ENCODE results near the gene STIMATE.
A peak's percentile ranks its signal among the peaks of the same experiment; 100 is the strongest.

STIMATE gene

GRCh38 chr3:52859686-52860423, 37.5 kb downstream of the STIMATE start:
- Mint-ChIP-seq H3K9me3 (no peaks in the 10 kb centered on the region), H3K36me3 (peaks cover 5% of the 10 kb centered on the region), H3K4me3 (no peak overlapping the region), H3K4me1 (no peaks in the 10 kb centered on the region), H3K27me3 (no peaks in the 10 kb centered on the region), H3K27ac (no peak overlapping the region)

DNA sequence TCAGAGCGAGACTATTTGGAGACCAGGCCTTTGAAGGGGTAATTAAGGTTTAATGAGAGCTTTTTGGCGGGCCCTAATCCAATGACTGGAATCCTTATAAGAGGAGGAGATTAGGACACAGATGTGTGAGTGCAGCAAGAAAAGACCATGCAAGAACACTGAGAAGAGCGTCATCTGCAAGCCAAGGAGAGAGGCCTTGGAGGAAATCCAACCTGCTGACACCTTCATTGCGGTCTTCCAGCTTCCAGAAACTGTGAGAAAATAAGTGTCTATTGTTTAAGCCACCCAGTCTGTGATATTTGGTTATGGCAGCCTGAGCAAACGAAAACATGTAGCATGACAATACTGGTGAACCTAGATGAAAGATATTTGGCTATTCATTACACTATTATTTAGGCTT, 39.5 kb downstream of the STIMATE start:
- H3K4me1 Mint-ChIP-seq, result no peaks in the 10 kb centered on the region
- H3K27ac Mint-ChIP-seq, result no peak overlapping the region
- no peak overlapping the region for H3K4me3 Mint-ChIP-seq
- no peaks in the 10 kb centered on the region for H3K27me3 Mint-ChIP-seq
- H3K9me3 Mint-ChIP-seq, result no peaks in the 10 kb centered on the region
- peaks cover 2% of the 10 kb centered on the region for H3K36me3 Mint-ChIP-seq

DNA sequence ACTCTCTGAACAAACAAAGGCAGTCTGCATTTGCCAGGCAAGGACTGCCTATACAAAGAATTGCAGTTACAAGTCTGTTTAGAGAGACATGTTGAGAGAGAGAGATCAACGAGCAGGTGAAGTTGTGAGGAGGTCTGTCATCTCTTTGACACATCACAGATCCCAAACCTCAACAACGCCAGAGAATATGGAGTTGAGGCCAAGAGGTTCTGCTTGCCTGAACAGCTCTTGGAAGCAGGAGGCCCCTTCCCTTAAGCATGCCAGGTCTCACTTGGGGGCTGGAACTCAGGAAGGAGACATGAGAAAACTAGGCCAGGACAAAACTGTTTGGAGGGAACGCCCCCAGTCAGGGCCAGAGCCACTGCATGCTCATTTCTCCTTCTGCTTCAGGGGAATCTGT, 40.2 kb downstream of the STIMATE start:
- no peak overlapping the region for H3K27ac Mint-ChIP-seq

GRCh38 chr3:52856666-52857065, 40.7 kb downstream of the STIMATE start:
- Mint-ChIP-seq H3K27ac (no peak overlapping the region), H3K4me3 (no peak overlapping the region), H3K36me3 (peaks cover 2% of the 10 kb centered on the region), H3K9me3 (no peaks in the 10 kb centered on the region), H3K4me1 (no peaks in the 10 kb centered on the region), H3K27me3 (no peaks in the 10 kb centered on the region)

More for the DNA sequence above, 40.2 kb downstream of the STIMATE start:
- Mint-ChIP-seq H3K36me3 (no peaks in the 10 kb centered on the region), H3K4me3 (no peak overlapping the region), H3K4me1 (no peaks in the 10 kb centered on the region), H3K27me3 (no peaks in the 10 kb centered on the region), H3K9me3 (no peaks in the 10 kb centered on the region)

GRCh38 chr3:52854013-52854412, 43.3 kb downstream of the STIMATE start:
- H3K4me3 Mint-ChIP-seq, result no peak overlapping the region
- no peaks in the 10 kb centered on the region for H3K9me3 Mint-ChIP-seq
- H3K27ac Mint-ChIP-seq, result no peak overlapping the region
- no peaks in the 10 kb centered on the region for H3K27me3 Mint-ChIP-seq
- peaks cover 2% of the 10 kb centered on the region for H3K36me3 Mint-ChIP-seq
- H3K4me1 Mint-ChIP-seq, result no peaks in the 10 kb centered on the region

DNA sequence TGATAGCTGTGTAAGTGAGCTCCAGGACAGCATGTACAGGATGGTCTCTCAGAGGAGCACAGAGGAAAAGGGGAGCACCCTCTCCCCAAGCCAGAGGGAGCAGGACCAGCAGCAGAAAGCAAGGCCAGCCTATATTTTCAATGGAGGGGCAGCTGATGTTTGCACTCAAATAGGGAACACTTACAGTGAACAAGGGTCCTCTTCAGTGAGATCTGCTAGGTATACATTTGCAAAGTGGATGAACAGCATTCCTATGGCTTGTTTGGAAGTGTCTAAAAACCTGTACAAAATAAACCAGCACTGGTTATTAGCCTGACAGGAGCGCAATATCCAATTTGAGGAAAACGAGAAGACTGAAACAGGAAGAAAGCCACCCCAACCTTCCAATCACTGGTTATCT, 44.9 kb downstream of the STIMATE start:
- H3K4me1 Mint-ChIP-seq, result no peaks in the 10 kb centered on the region
- no peaks in the 10 kb centered on the region for H3K9me3 Mint-ChIP-seq
- H3K27me3 Mint-ChIP-seq, result no peaks in the 10 kb centered on the region
- peaks cover 2% of the 10 kb centered on the region for H3K36me3 Mint-ChIP-seq
- no peak overlapping the region for H3K27ac Mint-ChIP-seq
- H3K4me3 Mint-ChIP-seq, result no peak overlapping the region

GRCh38 chr3:52851348-52851747, 46.0 kb downstream of the STIMATE start:
- Mint-ChIP-seq H3K27ac (no peak overlapping the region), H3K27me3 (no peaks in the 10 kb centered on the region), H3K4me1 (no peaks in the 10 kb centered on the region), H3K9me3 (no peaks in the 10 kb centered on the region), H3K36me3 (peaks cover 2% of the 10 kb centered on the region), H3K4me3 (no peak overlapping the region)

GRCh38 chr3:52849656-52850055, 47.7 kb downstream of the STIMATE start:
- Mint-ChIP-seq H3K36me3 (peaks cover 2% of the 10 kb centered on the region), H3K9me3 (no peaks in the 10 kb centered on the region), H3K27me3 (no peaks in the 10 kb centered on the region), H3K27ac (no peak overlapping the region), H3K4me3 (no peak overlapping the region), H3K4me1 (no peaks in the 10 kb centered on the region)

DNA sequence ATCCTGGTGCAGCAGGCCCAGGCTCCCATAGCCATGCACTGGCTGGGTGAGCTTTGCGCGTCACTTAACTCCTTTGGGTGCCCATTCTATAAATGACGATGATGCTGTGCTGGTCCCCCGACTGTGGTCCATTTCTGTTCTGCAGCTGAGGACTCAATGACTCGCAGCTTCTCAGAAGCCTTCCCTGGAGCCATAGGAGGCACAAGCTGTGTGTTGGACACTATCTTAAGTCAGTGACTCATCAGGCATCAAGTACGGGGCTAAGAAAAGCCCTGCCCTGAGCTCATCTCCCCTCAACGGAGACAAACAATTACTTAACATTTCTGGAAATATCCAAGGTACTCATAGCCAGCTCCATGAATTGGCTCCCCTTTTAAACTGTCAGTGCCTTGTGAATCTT, 48.7 kb downstream of the STIMATE start:
- Mint-ChIP-seq H3K4me3 (no peak overlapping the region), H3K27me3 (no peaks in the 10 kb centered on the region), H3K9me3 (no peaks in the 10 kb centered on the region), H3K36me3 (peaks cover 2% of the 10 kb centered on the region), H3K4me1 (no peaks in the 10 kb centered on the region), H3K27ac (no peak overlapping the region)

GRCh38 chr3:52847726-52848125, 49.6 kb downstream of the STIMATE start:
- H3K4me1 Mint-ChIP-seq, result no peaks in the 10 kb centered on the region
- no peaks in the 10 kb centered on the region for H3K27me3 Mint-ChIP-seq
- no peak overlapping the region for H3K27ac Mint-ChIP-seq
- H3K4me3 Mint-ChIP-seq, result no peak overlapping the region
- H3K9me3 Mint-ChIP-seq, result no peaks in the 10 kb centered on the region
- H3K36me3 Mint-ChIP-seq, result peaks cover 2% of the 10 kb centered on the region

DNA sequence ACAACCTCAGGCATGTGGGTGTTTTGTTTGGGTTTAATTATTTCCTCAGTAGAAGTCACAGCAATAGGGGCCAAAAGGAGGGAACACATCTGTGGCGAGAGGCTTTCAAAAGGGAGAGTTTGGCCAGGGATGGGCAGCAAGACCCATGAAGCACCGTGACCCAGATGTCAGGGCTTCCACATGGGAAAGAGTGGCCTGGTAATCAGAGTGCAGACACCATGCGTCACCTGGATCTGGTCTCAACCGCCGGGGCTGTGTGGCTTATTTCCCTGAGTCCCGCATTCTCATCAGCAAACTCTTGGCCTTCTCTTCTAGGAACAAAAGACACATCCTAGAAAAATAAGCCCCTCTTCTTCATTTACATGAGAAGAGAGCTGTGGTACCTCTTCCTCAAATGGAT, 50.1 kb downstream of the STIMATE start:
- Mint-ChIP-seq H3K4me3 (no peak overlapping the region), H3K9me3 (no peaks in the 10 kb centered on the region), H3K27me3 (no peaks in the 10 kb centered on the region), H3K27ac (no peak overlapping the region), H3K4me1 (no peaks in the 10 kb centered on the region), H3K36me3 (peaks cover 2% of the 10 kb centered on the region)

DNA sequence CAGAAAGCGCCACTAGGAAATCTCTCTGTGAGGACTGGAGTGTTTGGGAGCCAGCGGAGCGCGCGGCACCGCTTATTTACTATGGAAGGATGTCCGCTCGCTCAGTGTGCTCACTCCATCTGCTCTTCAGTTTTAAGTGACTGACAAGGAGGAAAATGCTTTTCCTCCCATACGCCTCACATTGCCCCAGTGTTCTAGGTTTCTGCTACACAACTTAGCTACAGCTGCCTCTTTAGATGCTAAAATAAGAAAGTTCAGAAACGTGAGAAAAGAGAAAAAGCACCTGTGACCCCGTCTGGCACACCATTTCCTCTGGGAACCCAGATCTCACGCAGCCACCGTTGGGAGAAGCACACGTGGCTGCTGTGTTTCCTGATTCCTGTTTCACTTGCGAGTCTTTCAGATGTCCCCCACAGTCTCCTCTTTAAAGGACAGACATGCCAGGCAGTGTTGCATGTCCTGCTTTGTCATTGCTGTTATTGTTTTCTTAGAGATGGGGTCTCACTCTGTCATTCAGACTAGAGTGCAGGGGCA, 50.8 kb downstream of the STIMATE start:
- Mint-ChIP-seq H3K36me3 (peaks cover 2% of the 10 kb centered on the region), H3K27me3 (no peaks in the 10 kb centered on the region), H3K4me3 (no peak overlapping the region), H3K9me3 (no peaks in the 10 kb centered on the region), H3K27ac (no peak overlapping the region), H3K4me1 (no peaks in the 10 kb centered on the region)

GRCh38 chr3:52845691-52846431, 51.5 kb downstream of the STIMATE start:
- H3K27ac Mint-ChIP-seq, result peak overlapping the region; percentile 23
- H3K27me3 Mint-ChIP-seq, result no peaks in the 10 kb centered on the region
- no peaks in the 10 kb centered on the region for H3K9me3 Mint-ChIP-seq
- H3K4me1 Mint-ChIP-seq, result no peaks in the 10 kb centered on the region
- H3K36me3 Mint-ChIP-seq, result peaks cover 2% of the 10 kb centered on the region
- no peak overlapping the region for H3K4me3 Mint-ChIP-seq

DNA sequence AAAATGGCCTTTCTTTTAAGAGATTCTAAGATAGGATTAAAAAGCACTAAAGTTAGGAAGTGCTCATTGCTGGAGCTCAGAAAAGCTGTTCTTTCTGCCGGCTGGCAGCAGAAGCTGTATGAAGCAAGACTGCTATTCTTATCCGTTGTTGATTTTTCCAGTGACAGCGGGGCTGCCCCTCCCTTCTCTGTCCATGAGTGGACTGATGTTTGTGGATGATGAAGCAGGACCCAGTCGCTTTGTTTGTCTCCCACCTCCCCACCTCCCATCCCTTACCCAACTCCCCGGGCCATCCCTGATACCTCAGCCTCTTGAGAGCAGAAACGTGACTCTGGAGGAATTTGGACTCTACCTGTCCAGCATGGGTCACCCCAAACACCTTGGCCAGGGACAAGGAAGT, 52.2 kb downstream of the STIMATE start:
- H3K4me1 Mint-ChIP-seq, result peaks cover under 1% of the 10 kb centered on the region
- peaks cover 3% of the 10 kb centered on the region for H3K36me3 Mint-ChIP-seq
- H3K9me3 Mint-ChIP-seq, result no peaks in the 10 kb centered on the region
- no peak overlapping the region for H3K27ac Mint-ChIP-seq
- H3K4me3 Mint-ChIP-seq, result no peak overlapping the region
- no peaks in the 10 kb centered on the region for H3K27me3 Mint-ChIP-seq

DNA sequence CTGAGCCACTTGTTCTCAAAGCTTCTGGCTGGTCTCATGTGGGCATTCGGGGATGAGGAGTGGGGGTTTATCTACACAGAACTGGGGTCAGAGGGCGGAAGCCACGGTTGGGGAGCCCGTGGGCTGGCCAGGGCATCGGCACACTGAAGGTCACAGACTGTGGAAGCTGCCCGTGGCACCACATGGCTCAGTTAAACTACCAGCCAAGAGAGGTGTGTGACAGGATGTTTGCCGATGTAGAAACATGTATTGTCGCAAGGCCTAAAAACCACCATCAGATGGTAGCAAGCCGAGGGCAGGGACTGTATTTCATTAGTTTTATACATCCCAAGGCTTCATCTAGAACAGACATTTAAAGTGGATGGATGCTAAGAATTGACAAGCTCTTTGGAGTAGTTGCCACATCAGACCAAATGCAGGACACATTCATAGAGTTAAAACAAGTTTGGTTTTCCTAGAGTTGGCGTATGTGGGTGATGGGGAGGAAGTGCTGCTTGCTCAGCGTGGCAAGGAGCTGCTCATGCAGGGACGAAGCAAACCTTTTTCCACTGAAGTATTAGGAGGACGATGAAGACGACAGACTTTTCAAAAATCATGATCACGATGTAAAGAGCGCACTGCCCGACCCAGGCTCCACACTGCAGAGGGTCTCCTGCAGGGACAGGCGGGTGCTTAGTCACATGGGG, 52.9 kb downstream of the STIMATE start:
- Mint-ChIP-seq H3K36me3 (peaks cover 4% of the 10 kb centered on the region), H3K27me3 (no peaks in the 10 kb centered on the region), H3K27ac (no peak overlapping the region), H3K4me3 (no peak overlapping the region), H3K4me1 (peaks cover 7% of the 10 kb centered on the region), H3K9me3 (no peaks in the 10 kb centered on the region)

DNA sequence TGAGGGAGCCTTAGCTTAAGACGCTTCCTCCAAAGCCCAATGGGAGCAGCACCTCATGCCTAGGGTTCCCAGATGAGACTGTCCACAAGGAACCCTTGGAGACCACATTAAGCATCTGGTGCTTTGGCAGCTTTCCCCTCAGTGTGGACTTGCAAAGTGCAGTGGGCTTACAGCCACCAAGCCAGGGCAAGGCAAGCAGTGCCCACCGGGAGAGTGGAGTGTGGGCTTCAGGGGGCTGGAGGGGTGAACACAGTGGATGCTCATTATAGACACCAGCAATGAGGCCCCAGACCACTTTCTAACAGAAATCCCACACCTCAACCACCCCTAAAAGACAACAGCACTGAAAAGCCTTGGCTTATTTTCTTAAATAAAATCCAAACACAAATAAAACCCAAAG, 53.5 kb downstream of the STIMATE start:
- Mint-ChIP-seq H3K27ac (no peak overlapping the region), H3K4me1 (peaks cover 12% of the 10 kb centered on the region), H3K27me3 (no peaks in the 10 kb centered on the region), H3K9me3 (no peaks in the 10 kb centered on the region), H3K36me3 (peaks cover 4% of the 10 kb centered on the region), H3K4me3 (no peak overlapping the region)

Data from activated naive CD4-positive, alpha-beta T cell treated with anti-CD3 and anti-CD28 coated beads, Interleukin-2, amount 50 U/mL, for 24 hours (primary cell).